Breast epithelium (tissue), 4 donors: ENCODE data around the gene RASGRF2. TPM values are rescaled to one million over a fixed set of nuclear protein-coding genes. Genes with fewer than 3 reads are reported as not detected.

Source experiments
- DNase-seq, 2 donors: peaks; one replicate each; pipeline ENCODE4 v3.0.0-alpha.2; 2019; ENCODE audit warnings: low spot score in 2 of 2
- H3K27ac ChIP-seq, 2 donors: fragments of 200-600 bp; sonication (generic) in 1 of 2; one replicate each; pipeline ENCODE4 v1.5.1; 2016 to 2019; ENCODE audit warnings: mild to moderate bottlenecking in 1 of 2
- H3K27me3 ChIP-seq, 2 donors: fragments of 200-600 bp; sonication (generic) in 1 of 2; one replicate each; pipeline versions ENCODE4 v1.5.1 to v1.6.0; 2017 to 2019; ENCODE audit warnings: control low read depth in 1 of 2, mild to moderate bottlenecking in 1 of 2
- H3K36me3 ChIP-seq: fragments of 200-600 bp; one replicate; pipeline ENCODE4 v1.5.1; 2019
- H3K4me1 ChIP-seq, 2 donors: fragments of 200-600 bp; sonication (generic); one replicate each; pipeline ENCODE4 v1.5.1; 2016 to 2019; ENCODE audit warnings: control low read depth in 1 of 2
- H3K4me3 ChIP-seq, 3 donors: fragments of 200-600 bp; sonication (generic); 1 replicate in 2 of 3; 2 replicates in 1 of 3; pipeline ENCODE4 v1.5.1; 2016 to 2019; ENCODE audit warnings: mild to moderate bottlenecking in 3 of 3, moderate library complexity in 2 of 3
- H3K9me3 ChIP-seq, 2 donors: fragments of 200-600 bp; sonication (generic) in 1 of 2; one replicate each; pipeline ENCODE4 v1.5.1; 2016 to 2019; ENCODE audit warnings: control low read depth in 1 of 2
- POLR2A ChIP-seq: fragments of 450-650 bp; IDR thresholded peaks from one replicate; pipeline ENCODE4 v1.6.1; 2016; ENCODE audit warnings: antibody characterized with exemption, mild to moderate bottlenecking, moderate library complexity
- POLR2AphosphoS5 ChIP-seq, 3 donors: sonication (generic); formaldehyde crosslinking; IDR thresholded peaks; one replicate each; pipeline ENCODE4 v1.6.1; 2017; ENCODE audit warnings: antibody characterized with exemption in 3 of 3
- intact Hi-C: fragments of 100-400 bp; cut with DNase I; formaldehyde crosslinking; loops from one replicate; pipeline ENCODE4 v1.15.1; 2023; ENCODE audit warnings: low total_unique reads
- total RNA-seq, 3 donors: library from RNA; depleted of rRNA; stranded (reverse); fragments of >200 nt; gene quantifications; one replicate each; pipeline ENCODE4 v1.1.0, GENCODE V29; 2016
- TF ChIP-seq, protein P1 (sequence below), 3 donors: fragments of 450-650 bp; IDR thresholded peaks; one replicate each; pipeline ENCODE4 v1.5.1; 2016 to 2017; ENCODE audit warnings: antibody characterized with exemption in 3 of 3, mild to moderate bottlenecking in 3 of 3, moderate library complexity in 3 of 3

Gene RASGRF2
- total RNA-seq, 3 donors from 2014 or later = 6.1 to 15.7 (median 11.1) TPM

- Histone ChIP-seq H3K4me3 (no peak overlapping the region), H3K9me3 (no peaks in the 10 kb centered on the region), H3K27ac (no peak overlapping the region), H3K36me3 (no peaks in the 10 kb centered on the region), H3K4me1 (no peaks in the 10 kb centered on the region), H3K27me3 (no peaks in the 10 kb centered on the region)
- intact Hi-C loops = no loop called here
- TF ChIP-seq, protein P1, sequence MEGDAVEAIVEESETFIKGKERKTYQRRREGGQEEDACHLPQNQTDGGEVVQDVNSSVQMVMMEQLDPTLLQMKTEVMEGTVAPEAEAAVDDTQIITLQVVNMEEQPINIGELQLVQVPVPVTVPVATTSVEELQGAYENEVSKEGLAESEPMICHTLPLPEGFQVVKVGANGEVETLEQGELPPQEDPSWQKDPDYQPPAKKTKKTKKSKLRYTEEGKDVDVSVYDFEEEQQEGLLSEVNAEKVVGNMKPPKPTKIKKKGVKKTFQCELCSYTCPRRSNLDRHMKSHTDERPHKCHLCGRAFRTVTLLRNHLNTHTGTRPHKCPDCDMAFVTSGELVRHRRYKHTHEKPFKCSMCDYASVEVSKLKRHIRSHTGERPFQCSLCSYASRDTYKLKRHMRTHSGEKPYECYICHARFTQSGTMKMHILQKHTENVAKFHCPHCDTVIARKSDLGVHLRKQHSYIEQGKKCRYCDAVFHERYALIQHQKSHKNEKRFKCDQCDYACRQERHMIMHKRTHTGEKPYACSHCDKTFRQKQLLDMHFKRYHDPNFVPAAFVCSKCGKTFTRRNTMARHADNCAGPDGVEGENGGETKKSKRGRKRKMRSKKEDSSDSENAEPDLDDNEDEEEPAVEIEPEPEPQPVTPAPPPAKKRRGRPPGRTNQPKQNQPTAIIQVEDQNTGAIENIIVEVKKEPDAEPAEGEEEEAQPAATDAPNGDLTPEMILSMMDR (IDR thresholded peaks at IDR 0.05) = no peak
- TF ChIP-seq POLR2AphosphoS5 (IDR thresholded peaks at IDR 0.05) (no peak), POLR2A (no peak)
- no peak for DNase-seq
These were observed 173.9 kb downstream of the RASGRF2 start for GRCh38 chr5:81134066-81134465.

DNA sequence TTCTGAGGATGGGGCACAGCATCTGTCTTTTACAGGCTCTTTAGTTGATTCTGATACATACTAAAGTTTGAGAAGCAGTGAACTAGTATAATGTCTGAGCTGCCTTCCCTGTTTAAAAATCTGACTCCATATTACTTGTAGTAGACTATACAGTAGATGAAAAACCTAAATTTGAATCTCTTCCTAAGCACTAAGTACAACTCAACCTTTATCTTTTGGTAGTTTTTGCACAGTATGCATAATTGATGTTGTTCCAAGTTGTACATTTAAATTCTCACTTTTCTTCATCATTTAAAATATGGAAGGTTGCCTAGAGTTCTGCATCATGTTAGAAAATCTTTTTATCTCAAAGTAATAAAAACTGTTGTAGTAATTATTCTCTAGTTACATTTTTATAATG, 174.4 kb downstream of the RASGRF2 start:
- no peak overlapping the region for H3K4me3 ChIP-seq

GRCh38 chr5:81136557-81136956, 176.4 kb downstream of the RASGRF2 start:
- Histone ChIP-seq H3K4me3 (no peak overlapping the region), H3K27ac (no peak overlapping the region), H3K9me3 (no peaks in the 10 kb centered on the region), H3K27me3 (no peaks in the 10 kb centered on the region), H3K36me3 (no peaks in the 10 kb centered on the region), H3K4me1 (no peaks in the 10 kb centered on the region)
- intact Hi-C loops = no loop called here
- DNase-seq = no peak
- TF ChIP-seq POLR2AphosphoS5 (IDR thresholded peaks at IDR 0.05) (no peak), POLR2A (no peak)
- TF ChIP-seq, protein P1 (IDR thresholded peaks at IDR 0.05) = no peak

More for the DNA sequence above, 174.4 kb downstream of the RASGRF2 start:
- TF ChIP-seq, protein P1 (IDR thresholded peaks at IDR 0.05) = no peak
- TF ChIP-seq POLR2A = no peak
- no peak for TF ChIP-seq POLR2AphosphoS5 (IDR thresholded peaks at IDR 0.05)
- H3K9me3 ChIP-seq = no peaks in the 10 kb centered on the region
- no peak for DNase-seq
- no peak overlapping the region for H3K27ac ChIP-seq
- no peaks in the 10 kb centered on the region for H3K36me3 ChIP-seq
- no peaks in the 10 kb centered on the region for H3K27me3 ChIP-seq
- intact Hi-C loops = no loop called here
- no peaks in the 10 kb centered on the region for H3K4me1 ChIP-seq

DNA sequence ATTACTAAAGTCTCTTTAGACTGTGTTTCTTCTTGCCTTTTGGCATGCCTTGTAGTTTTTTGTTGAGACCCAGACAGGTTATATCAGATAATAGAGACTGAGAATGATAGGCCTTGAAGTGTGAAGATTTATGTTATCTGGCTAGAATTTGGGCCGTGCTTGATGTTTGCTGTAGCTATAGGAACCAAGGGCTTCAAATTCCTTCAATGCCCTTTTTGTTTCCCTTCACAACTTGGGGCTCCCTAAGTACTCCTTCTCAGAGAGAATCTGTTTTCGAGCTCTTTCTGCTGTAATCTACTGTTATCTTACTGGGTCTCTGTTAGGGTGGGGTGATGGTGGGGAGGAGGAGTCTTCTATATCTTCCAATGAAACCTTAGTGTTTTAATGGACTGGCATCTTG, 177.7 kb downstream of the RASGRF2 start:
- no peak overlapping the region for H3K4me3 ChIP-seq
- no peak overlapping the region for H3K27ac ChIP-seq
- TF ChIP-seq, protein P1 (IDR thresholded peaks at IDR 0.05) = no peak
- TF ChIP-seq POLR2AphosphoS5 (IDR thresholded peaks at IDR 0.05) (no peak), POLR2A (no peak)
- H3K4me1 ChIP-seq = no peaks in the 10 kb centered on the region
- H3K27me3 ChIP-seq = no peaks in the 10 kb centered on the region
- DNase-seq = no peak
- H3K9me3 ChIP-seq = no peaks in the 10 kb centered on the region
- intact Hi-C loops = no loop called here
- no peaks in the 10 kb centered on the region for H3K36me3 ChIP-seq

- Histone ChIP-seq H3K4me1 (no peaks in the 10 kb centered on the region), H3K9me3 (no peaks in the 10 kb centered on the region), H3K27ac (no peak overlapping the region), H3K27me3 (no peaks in the 10 kb centered on the region), H3K4me3 (no peak overlapping the region), H3K36me3 (no peaks in the 10 kb centered on the region)
- TF ChIP-seq POLR2A (no peak), POLR2AphosphoS5 (IDR thresholded peaks at IDR 0.05) (no peak)
- TF ChIP-seq, protein P1 (IDR thresholded peaks at IDR 0.05) = no peak
- DNase-seq = no peak
- intact Hi-C loops = no loop called here
These were observed 180.3 kb downstream of the RASGRF2 start for GRCh38 chr5:81140441-81140840.
